GM15510 (cell line): ENCODE data around the gene LYST.

ENCODE experiments used
- POLR2A ChIP-seq: IDR thresholded peaks from 3 replicates; pipeline ENCODE4 v1.6.1; 2011; ENCODE audit warnings: borderline replicate concordance; ENCODE audit not compliant: insufficient read length; ENCODE audit errors: extremely low read depth

Gene LYST

GRCh38 chr1:235865565-235866204 is 1.0 kb downstream of the LYST start:
- no peak for TF ChIP-seq POLR2A

GRCh38 chr1:235864931-235865525 is 1.7 kb downstream of the LYST start:
- no peak for TF ChIP-seq POLR2A

- no peak for TF ChIP-seq POLR2A
Observed at GRCh38 chr1:235864469-235864868, 2.2 kb downstream of the LYST start.

- no peak for TF ChIP-seq POLR2A
Observed at GRCh38 chr1:235863699-235864093, 3.0 kb downstream of the LYST start.

GRCh38 chr1:235861857-235862256 is 4.8 kb downstream of the LYST start:
- TF ChIP-seq POLR2A: no peak

- no peak for TF ChIP-seq POLR2A
Observed at GRCh38 chr1:235860829-235861228, 5.9 kb downstream of the LYST start.

- no peak for TF ChIP-seq POLR2A
Observed at GRCh38 chr1:235859789-235860188, 6.9 kb downstream of the LYST start.

GRCh38 chr1:235858766-235859165 is 7.9 kb downstream of the LYST start:
- TF ChIP-seq POLR2A: no peak

GRCh38 chr1:235857756-235858155 is 8.9 kb downstream of the LYST start:
- no peak for TF ChIP-seq POLR2A

- TF ChIP-seq POLR2A: no peak
Observed at GRCh38 chr1:235855811-235856429, 10.8 kb downstream of the LYST start.

GRCh38 chr1:235854347-235854746 is 12.4 kb downstream of the LYST start:
- TF ChIP-seq POLR2A: no peak

- TF ChIP-seq POLR2A: no peak
Observed at GRCh38 chr1:235853653-235854052, 13.1 kb downstream of the LYST start.

GRCh38 chr1:235852887-235853286 is 13.8 kb downstream of the LYST start:
- TF ChIP-seq POLR2A: no peak

GRCh38 chr1:235851939-235852338 is 14.8 kb downstream of the LYST start:
- TF ChIP-seq POLR2A: no peak

- no peak for TF ChIP-seq POLR2A
Observed at GRCh38 chr1:235844776-235845175, 21.9 kb downstream of the LYST start.

GRCh38 chr1:235843461-235843961 is 23.2 kb downstream of the LYST start:
- TF ChIP-seq POLR2A: no peak
